Measurements from ENCODE around the gene PDF. TPM values are rescaled to one million over a fixed set of nuclear protein-coding genes. Genes with fewer than 3 reads are reported as not detected.

The PDF gene
- total RNA-seq, 1 donor from 2014 or later: 13.0 TPM

GRCh38 chr16:69349536-69349935 lies 19.1 kb upstream of the PDF start:
- peaks cover 5% of the 10 kb centered on the region for H3K36me3 Mint-ChIP-seq (ENCODE audit: insufficient read depth)
- H3K27ac Mint-ChIP-seq: no peak overlapping the region
- no peak for TF ChIP-seq CTCF (IDR thresholded peaks at IDR 0.05; ENCODE audit: unreplicated experiment)
- H3K4me1 Mint-ChIP-seq (ENCODE audit: low read depth): peaks cover 17% of the 10 kb centered on the region
- no peak overlapping the region for H3K4me3 Mint-ChIP-seq (ENCODE audit: low read depth)
- no peaks in the 10 kb centered on the region for H3K9me3 Mint-ChIP-seq (ENCODE audit: low read depth)
- DNase-seq (ENCODE audit: low spot score, unreplicated experiment): no peak
- no peaks in the 10 kb centered on the region for H3K27me3 Mint-ChIP-seq

- no peaks in the 10 kb centered on the region for H3K27me3 Mint-ChIP-seq
- H3K27ac Mint-ChIP-seq: no peak overlapping the region
- TF ChIP-seq CTCF (IDR thresholded peaks at IDR 0.05; ENCODE audit: unreplicated experiment): no peak
- no peak overlapping the region for H3K4me3 Mint-ChIP-seq (ENCODE audit: low read depth)
- H3K36me3 Mint-ChIP-seq (ENCODE audit: insufficient read depth): peaks cover 5% of the 10 kb centered on the region
- peaks cover 17% of the 10 kb centered on the region for H3K4me1 Mint-ChIP-seq (ENCODE audit: low read depth)
- DNase-seq (ENCODE audit: low spot score, unreplicated experiment): no peak
- no peaks in the 10 kb centered on the region for H3K9me3 Mint-ChIP-seq (ENCODE audit: low read depth)
Measured at GRCh38 chr16:69348222-69348621, 17.8 kb upstream of the PDF start.

DNA sequence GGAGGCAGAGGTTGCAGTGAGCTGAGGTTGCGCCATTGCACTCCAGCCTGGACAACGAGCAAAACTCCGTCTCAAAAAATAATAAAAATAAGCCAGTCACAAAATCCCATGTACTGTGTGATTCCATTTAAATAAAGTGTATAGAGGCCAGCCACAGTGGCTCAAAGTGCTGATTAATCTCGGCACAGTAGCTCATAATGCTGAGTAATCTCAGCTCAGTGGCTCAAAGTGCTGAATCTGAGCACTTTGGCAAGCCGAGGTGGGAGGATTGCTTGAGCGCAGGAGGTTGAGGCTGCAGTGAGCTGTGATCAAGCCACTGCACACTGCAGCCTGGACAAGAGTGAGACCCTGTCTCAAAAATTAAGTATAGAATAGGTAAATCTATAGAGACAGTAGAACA lies 16.3 kb upstream of the PDF start:
- no peak overlapping the region for H3K27ac Mint-ChIP-seq
- H3K4me1 Mint-ChIP-seq (ENCODE audit: low read depth): peaks cover 13% of the 10 kb centered on the region
- peaks cover 5% of the 10 kb centered on the region for H3K36me3 Mint-ChIP-seq (ENCODE audit: insufficient read depth)
- no peaks in the 10 kb centered on the region for H3K27me3 Mint-ChIP-seq
- TF ChIP-seq CTCF (IDR thresholded peaks at IDR 0.05; ENCODE audit: unreplicated experiment): no peak
- no peaks in the 10 kb centered on the region for H3K9me3 Mint-ChIP-seq (ENCODE audit: low read depth)
- H3K4me3 Mint-ChIP-seq (ENCODE audit: low read depth): no peak overlapping the region
- no peak for DNase-seq (ENCODE audit: low spot score, unreplicated experiment)

- no peak for DNase-seq (ENCODE audit: low spot score, unreplicated experiment)
- no peak for TF ChIP-seq CTCF (IDR thresholded peaks at IDR 0.05; ENCODE audit: unreplicated experiment)
- no peaks in the 10 kb centered on the region for H3K27me3 Mint-ChIP-seq
- peaks cover 7% of the 10 kb centered on the region for H3K36me3 Mint-ChIP-seq (ENCODE audit: insufficient read depth)
- no peak overlapping the region for H3K4me3 Mint-ChIP-seq (ENCODE audit: low read depth)
- H3K27ac Mint-ChIP-seq: no peak overlapping the region
- H3K9me3 Mint-ChIP-seq (ENCODE audit: low read depth): no peaks in the 10 kb centered on the region
- H3K4me1 Mint-ChIP-seq (ENCODE audit: low read depth): peaks cover 8% of the 10 kb centered on the region
Measured at GRCh38 chr16:69345923-69346322, 15.5 kb upstream of the PDF start.

DNA sequence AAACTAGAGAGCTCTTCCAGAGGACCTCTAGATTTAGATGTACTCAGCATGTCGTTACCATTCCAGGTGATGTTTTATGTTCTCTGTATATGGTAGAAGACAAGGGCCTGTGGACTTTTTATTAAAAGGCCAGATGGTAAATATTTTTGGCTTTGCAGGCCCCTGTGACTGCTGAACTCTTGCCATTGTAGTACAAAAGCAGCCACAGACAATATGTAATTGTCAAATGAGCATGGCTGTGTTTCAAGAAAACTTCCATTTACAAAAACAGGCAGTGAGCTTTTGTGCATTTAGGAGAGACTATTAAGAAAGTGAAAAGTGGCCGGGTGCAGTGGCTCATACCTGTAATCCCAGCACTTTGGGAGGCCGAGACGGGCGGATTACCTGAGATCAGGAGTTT lies 13.8 kb upstream of the PDF start:
- no peak overlapping the region for H3K4me3 Mint-ChIP-seq (ENCODE audit: low read depth)
- H3K27ac Mint-ChIP-seq: no peak overlapping the region
- H3K4me1 Mint-ChIP-seq (ENCODE audit: low read depth): peaks cover 14% of the 10 kb centered on the region
- no peaks in the 10 kb centered on the region for H3K9me3 Mint-ChIP-seq (ENCODE audit: low read depth)
- TF ChIP-seq CTCF (IDR thresholded peaks at IDR 0.05; ENCODE audit: unreplicated experiment): no peak
- no peaks in the 10 kb centered on the region for H3K27me3 Mint-ChIP-seq
- peaks cover 10% of the 10 kb centered on the region for H3K36me3 Mint-ChIP-seq (ENCODE audit: insufficient read depth)
- no peak for DNase-seq (ENCODE audit: low spot score, unreplicated experiment)
